ENCODE measurements around the gene IGLON5. TPM values are rescaled to one million over a fixed set of nuclear protein-coding genes. Genes with fewer than 3 reads are reported as not detected.

The IGLON5 gene
- total RNA-seq, 1 experiment from 2014 or later: 41.2 TPM

GRCh38 chr19:51339313-51339686, 27.9 kb downstream of the IGLON5 start:
- Mint-ChIP-seq H3K4me1 (peaks cover 32% of the 10 kb centered on the region), H3K4me3 (peak overlapping the region; percentile 89), H3K27ac (peak overlapping the region; percentile 98), H3K27me3 (ENCODE audit: low read depth) (peaks cover 26% of the 10 kb centered on the region), H3K9me3 (peaks cover 4% of the 10 kb centered on the region), H3K36me3 (peaks cover 16% of the 10 kb centered on the region)
- TF ChIP-seq NFE2L1 (CRISPR knock-in tag; IDR thresholded peaks at IDR 0.05) (0 out of 2 replicates have a peak, but pooled peaks have one; percentile 22), ZNF425 (CRISPR knock-in tag; conservative IDR thresholded peaks at IDR 0.05) (no peak)
- POLR2A ChIA-PET: interaction anchor here (0.6 to 1.4 kb wide), 6 partner anchors 26 to 541 kb away, joined by 3 to 6 read pairs (median 4); partner anchors contain the start of genes C19orf84 and ETFB
- CTCF ChIA-PET: interaction anchor here (0.6 to 4.6 kb wide), 35 partner anchors 9 to 790 kb away, joined by 3 to 37 read pairs (median 6); partner anchors contain the start of genes C19orf84, ETFB, LIM2 and SIGLEC10
- ATAC-seq (peak; percentile 65), DNase-seq (ENCODE audit: low spot score) (no peak)

GRCh38 chr19:51339687-51340656, 28.5 kb downstream of the IGLON5 start:
- Mint-ChIP-seq H3K27me3 (ENCODE audit: low read depth) (peaks cover 26% of the 10 kb centered on the region), H3K4me1 (peaks cover 32% of the 10 kb centered on the region), H3K4me3 (peak overlapping the region; percentile 89), H3K27ac (peak overlapping the region; percentile 98), H3K9me3 (no peaks in the 10 kb centered on the region), H3K36me3 (peaks cover 13% of the 10 kb centered on the region)
- ChIA-PET CTCF (interaction anchor here (0.6 to 4.6 kb wide), 40 partner anchors 9 to 791 kb away, joined by 3 to 37 read pairs (median 6); partner anchors contain the start of genes C19orf84, ETFB, LIM2 and SIGLEC10), POLR2A (interaction anchor here (0.6 to 1.4 kb wide), 7 partner anchors 26 to 541 kb away, joined by 3 to 6 read pairs (median 4); partner anchors contain the start of genes C19orf84 and ETFB)
- peak; percentile 85 for ATAC-seq
- DNase-seq (ENCODE audit: low spot score): peak; percentile 100
- TF ChIP-seq CBFB (CRISPR knock-in tag; IDR thresholded peaks at IDR 0.05; ENCODE audit: low read depth): no peak
- TF ChIP-seq MYBL2 (CRISPR knock-in tag; IDR thresholded peaks at IDR 0.05): peak; percentile 65; the same call in 1 of the 2 replicates
- no peak for TF ChIP-seq ZNF138 (CRISPR knock-in tag; conservative IDR thresholded peaks at IDR 0.05)
- TF ChIP-seq ETV6 (CRISPR knock-in tag; IDR thresholded peaks at IDR 0.05): peak; percentile 75; the same call in 1 of the 2 replicates
- peak; percentile 88 for TF ChIP-seq ZBTB43 (CRISPR knock-in tag; IDR thresholded peaks at IDR 0.05)
- TF ChIP-seq ZNF281 (CRISPR knock-in tag; IDR thresholded peaks at IDR 0.05): no peak
- 0 out of 2 replicates have a peak, but pooled peaks have one; percentile 75 for TF ChIP-seq TCF7 (CRISPR knock-in tag; IDR thresholded peaks at IDR 0.05; ENCODE audit: low read depth)
- TF ChIP-seq NFATC4 (CRISPR knock-in tag; IDR thresholded peaks at IDR 0.05): no peak
- peak; percentile 75; the same call in 1 of the 2 replicates for TF ChIP-seq JUN (CRISPR knock-in tag; IDR thresholded peaks at IDR 0.05)
- TF ChIP-seq ZNF532 (CRISPR knock-in tag; IDR thresholded peaks at IDR 0.05; ENCODE audit: borderline replicate concordance): no peak
- 0 out of 2 replicates have a peak, but pooled peaks have one; percentile 80 for TF ChIP-seq ZNF232 (CRISPR knock-in tag; IDR thresholded peaks at IDR 0.05)
- TF ChIP-seq HMGA2 (CRISPR knock-in tag; IDR thresholded peaks at IDR 0.05): no peak
- peak; percentile 69; the same call in 1 of the 2 replicates for TF ChIP-seq E2F4 (CRISPR knock-in tag; IDR thresholded peaks at IDR 0.05; ENCODE audit: borderline replicate concordance, low read depth)
- no peak for TF ChIP-seq GTF2I (CRISPR knock-in tag; conservative IDR thresholded peaks at IDR 0.05)
- peak; percentile 88 for TF ChIP-seq FOXK1 (CRISPR knock-in tag; IDR thresholded peaks at IDR 0.05)
- TF ChIP-seq ATF1 (CRISPR knock-in tag; IDR thresholded peaks at IDR 0.05): peak; percentile 89
- TF ChIP-seq ZNF317 (CRISPR knock-in tag; IDR thresholded peaks at IDR 0.05; ENCODE audit: borderline replicate concordance, low read depth): peak; percentile 41; the same call in 1 of the 2 replicates

All from WTC11 (cell line).